ENCODE measurements around the gene CACNA1G. TPM values are rescaled to one million over a fixed set of nuclear protein-coding genes. Genes with fewer than 3 reads are reported as not detected.

The CACNA1G gene
- total and polyA plus RNA-seq, 3 donors from 2014 or later: 1.3 to 1.7 (median 1.7) TPM

DNA sequence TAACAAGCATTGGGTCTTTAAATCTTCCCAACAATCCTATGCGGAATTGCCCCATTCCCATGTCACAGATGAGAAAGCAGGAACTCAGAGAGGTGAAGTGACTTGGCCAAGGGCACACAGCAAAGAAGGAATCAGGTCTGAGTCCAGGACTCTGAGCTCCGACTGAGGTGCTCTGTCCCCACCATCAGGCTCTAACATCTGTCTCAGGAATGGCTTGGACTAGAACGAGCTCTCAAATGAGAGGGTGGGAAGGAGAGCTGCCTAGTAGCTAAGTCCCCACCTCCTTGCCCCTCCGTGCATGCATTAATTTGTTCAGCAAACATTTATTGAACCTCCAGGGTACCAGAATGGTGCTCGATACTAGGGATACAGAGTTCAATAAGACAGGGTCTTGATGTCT, 100.8 kb downstream of the CACNA1G start:
- TF ChIP-seq, protein P1, sequence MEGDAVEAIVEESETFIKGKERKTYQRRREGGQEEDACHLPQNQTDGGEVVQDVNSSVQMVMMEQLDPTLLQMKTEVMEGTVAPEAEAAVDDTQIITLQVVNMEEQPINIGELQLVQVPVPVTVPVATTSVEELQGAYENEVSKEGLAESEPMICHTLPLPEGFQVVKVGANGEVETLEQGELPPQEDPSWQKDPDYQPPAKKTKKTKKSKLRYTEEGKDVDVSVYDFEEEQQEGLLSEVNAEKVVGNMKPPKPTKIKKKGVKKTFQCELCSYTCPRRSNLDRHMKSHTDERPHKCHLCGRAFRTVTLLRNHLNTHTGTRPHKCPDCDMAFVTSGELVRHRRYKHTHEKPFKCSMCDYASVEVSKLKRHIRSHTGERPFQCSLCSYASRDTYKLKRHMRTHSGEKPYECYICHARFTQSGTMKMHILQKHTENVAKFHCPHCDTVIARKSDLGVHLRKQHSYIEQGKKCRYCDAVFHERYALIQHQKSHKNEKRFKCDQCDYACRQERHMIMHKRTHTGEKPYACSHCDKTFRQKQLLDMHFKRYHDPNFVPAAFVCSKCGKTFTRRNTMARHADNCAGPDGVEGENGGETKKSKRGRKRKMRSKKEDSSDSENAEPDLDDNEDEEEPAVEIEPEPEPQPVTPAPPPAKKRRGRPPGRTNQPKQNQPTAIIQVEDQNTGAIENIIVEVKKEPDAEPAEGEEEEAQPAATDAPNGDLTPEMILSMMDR (IDR thresholded peaks at IDR 0.05): no peak
- TF ChIP-seq POLR2A (IDR thresholded peaks at IDR 0.05): no peak
- H3K36me3 ChIP-seq (ENCODE audit: low read depth, missing control alignments): no peaks in the 10 kb centered on the region
- H3K4me3 ChIP-seq: no peak overlapping the region
- H3K27me3 ChIP-seq: no peaks in the 10 kb centered on the region
- H3K9me3 ChIP-seq: no peaks in the 10 kb centered on the region
- WGBS, 2 donors: 88 to 94% methylated on average over 4 to 5 of the region's 5 CpGs
- peaks cover 14% of the 10 kb centered on the region for H3K4me1 ChIP-seq
- intact Hi-C loops (cut with DNase I; ENCODE audit: low total_unique reads): no loop called here
- DNase-seq: no peak
- H3K27ac ChIP-seq: no peak overlapping the region

DNA sequence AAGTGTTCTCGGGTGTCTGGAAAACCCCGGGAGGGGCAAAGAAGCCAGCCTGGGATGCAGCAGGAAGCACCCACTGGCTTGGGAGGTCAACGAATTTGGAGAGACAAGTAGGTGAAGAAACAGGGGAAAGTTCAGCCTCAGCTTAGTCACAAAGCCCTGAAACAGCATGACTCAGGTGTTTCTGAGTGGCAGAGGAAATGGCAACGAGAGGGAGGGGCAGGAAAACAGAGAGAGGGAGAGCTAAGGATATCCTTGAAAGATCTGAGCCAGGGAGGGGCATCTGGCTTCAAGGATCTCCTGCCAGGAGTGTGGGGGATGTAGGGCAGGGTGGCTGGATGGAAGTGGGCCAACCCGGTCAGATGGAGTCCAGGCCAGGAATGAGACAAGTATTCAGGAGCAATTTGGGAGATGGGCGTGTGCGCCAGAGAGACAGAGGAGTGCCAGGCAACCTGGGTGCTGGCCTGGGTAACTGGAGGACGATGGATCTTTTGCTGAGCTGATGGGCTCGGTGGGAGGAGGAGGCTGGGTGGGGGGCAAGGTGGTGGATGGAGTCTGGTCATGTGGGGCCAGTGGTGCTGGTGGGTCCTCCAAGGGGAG, 101.4 kb downstream of the CACNA1G start:
- Histone ChIP-seq H3K4me3 (no peak overlapping the region), H3K4me1 (peaks cover 14% of the 10 kb centered on the region), H3K36me3 (ENCODE audit: low read depth, missing control alignments) (no peaks in the 10 kb centered on the region), H3K27ac (no peak overlapping the region), H3K9me3 (no peaks in the 10 kb centered on the region), H3K27me3 (no peaks in the 10 kb centered on the region)
- peak; percentile 34 for DNase-seq
- intact Hi-C loops (cut with DNase I; ENCODE audit: low total_unique reads): no loop called here
- WGBS, 2 donors: 67 to 74% methylated on average over 9 of the region's 9 CpGs
- TF ChIP-seq, protein P1 (IDR thresholded peaks at IDR 0.05): no peak
- no peak for TF ChIP-seq POLR2A (IDR thresholded peaks at IDR 0.05)

DNA sequence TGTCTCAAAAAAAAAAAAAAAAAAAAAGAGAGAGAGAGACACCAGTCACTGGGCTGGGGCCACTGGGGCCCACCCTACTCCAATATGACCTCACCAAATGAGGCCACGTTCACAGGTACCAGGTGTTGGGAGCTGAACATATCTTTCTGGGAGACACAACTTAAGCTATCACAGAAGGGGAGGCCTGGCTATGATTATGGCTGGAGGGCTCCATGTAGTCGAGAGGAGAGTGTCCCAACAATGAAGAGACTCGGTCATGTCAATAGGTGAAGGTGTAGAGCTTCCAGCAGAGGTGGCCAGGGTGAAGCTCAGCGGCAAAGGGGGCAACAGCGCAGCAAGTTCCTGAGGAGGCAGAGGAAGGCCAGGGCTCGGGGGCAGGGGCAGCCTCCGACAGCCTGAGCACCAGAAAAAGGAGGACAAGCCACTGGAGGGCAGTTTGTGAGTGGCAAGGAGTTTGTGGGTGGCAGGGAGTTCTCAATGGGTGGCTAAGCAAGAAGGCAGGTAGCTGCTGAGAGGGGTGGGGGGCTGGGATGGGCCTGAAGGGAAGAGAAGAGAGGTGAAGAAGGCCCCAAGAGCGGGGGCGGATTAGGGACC, 102.2 kb downstream of the CACNA1G start:
- peaks cover 14% of the 10 kb centered on the region for H3K4me1 ChIP-seq
- TF ChIP-seq, protein P1 (IDR thresholded peaks at IDR 0.05): no peak
- TF ChIP-seq POLR2A (IDR thresholded peaks at IDR 0.05): no peak
- H3K27me3 ChIP-seq: no peaks in the 10 kb centered on the region
- no peak overlapping the region for H3K4me3 ChIP-seq
- intact Hi-C loops (cut with DNase I; ENCODE audit: low total_unique reads): no loop called here
- H3K9me3 ChIP-seq: no peaks in the 10 kb centered on the region
- DNase-seq: no peak
- WGBS, 2 donors: 90 to 95% methylated on average over 9 of the region's 9 CpGs
- H3K27ac ChIP-seq: no peak overlapping the region
- no peaks in the 10 kb centered on the region for H3K36me3 ChIP-seq (ENCODE audit: low read depth, missing control alignments)

DNA sequence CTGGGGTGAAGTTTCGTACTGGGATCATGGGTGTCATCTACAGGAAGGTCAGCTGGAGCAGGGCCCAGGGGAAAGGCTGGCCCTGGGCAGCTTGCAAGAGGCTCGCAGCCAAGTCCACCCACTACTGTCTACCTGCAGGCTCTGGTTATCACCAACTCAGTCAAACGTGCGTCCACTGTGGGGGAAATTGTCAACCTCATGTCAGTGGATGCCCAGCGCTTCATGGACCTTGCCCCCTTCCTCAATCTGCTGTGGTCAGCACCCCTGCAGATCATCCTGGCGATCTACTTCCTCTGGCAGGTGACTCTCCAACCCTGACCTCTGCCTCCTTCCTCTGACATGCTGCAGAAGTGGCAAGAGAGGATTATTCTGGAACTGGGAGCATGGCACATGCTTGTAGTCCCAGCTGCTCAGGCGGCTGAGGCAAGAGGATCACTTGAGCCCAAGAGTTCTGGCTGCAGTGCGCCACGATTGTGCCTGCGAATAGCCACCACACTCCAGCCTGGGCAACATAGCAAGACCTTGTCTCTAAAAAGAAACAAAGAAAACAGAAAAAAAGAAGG, 103.4 kb downstream of the CACNA1G start:
- TF ChIP-seq, protein P1 (IDR thresholded peaks at IDR 0.05): no peak
- TF ChIP-seq POLR2A (IDR thresholded peaks at IDR 0.05): no peak
- Histone ChIP-seq H3K9me3 (no peaks in the 10 kb centered on the region), H3K27me3 (no peaks in the 10 kb centered on the region), H3K4me3 (no peak overlapping the region), H3K4me1 (peaks cover 14% of the 10 kb centered on the region), H3K27ac (no peak overlapping the region), H3K36me3 (ENCODE audit: low read depth, missing control alignments) (no peaks in the 10 kb centered on the region)
- intact Hi-C loops (cut with DNase I; ENCODE audit: low total_unique reads): no loop called here
- WGBS, 2 donors: 89 to 91% methylated on average over 6 to 10 of the region's 10 CpGs
- no peak for DNase-seq

Data from testis (tissue), 3 donors.